ENCODE data around the gene PHKB. TPM values are rescaled to one million over a fixed set of nuclear protein-coding genes. Genes with fewer than 3 reads are reported as not detected.

Gene PHKB
- total and polyA plus RNA-seq, 2 of the 8 experiments (the other 6 are each of a cell fraction or from before 2014, with no cell fraction given) = 18.6 to 38.3 TPM

DNA sequence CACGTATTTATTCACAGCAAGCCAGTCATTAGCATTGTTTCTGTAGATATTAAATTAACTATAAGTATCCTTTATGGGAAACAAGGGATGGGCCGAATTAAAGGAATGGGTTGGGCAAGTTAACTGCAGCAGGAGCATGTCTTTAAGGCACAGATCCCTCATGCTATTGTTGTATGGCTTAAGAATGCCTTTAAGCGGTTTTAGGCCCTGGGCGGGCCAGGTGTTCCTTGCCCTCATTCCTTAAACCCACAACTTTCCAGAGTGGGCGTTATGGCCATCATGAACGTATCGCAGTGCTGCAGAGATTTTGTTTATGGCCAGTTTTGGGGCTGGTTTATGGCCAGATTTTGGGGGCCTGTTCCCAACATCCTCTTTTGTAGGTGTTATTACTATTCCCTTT, 9.1 kb downstream of the PHKB start:
- no peaks in the 10 kb centered on the region; a peak in 1 of 7 replicates for H3K4me1 ChIP-seq (replicated peaks in 1 of 4; ENCODE audit: control insufficient read depth in 3 of 4, insufficient read depth in 4 of 4, low read length in 3 of 4)
- H3K4me2 ChIP-seq (ENCODE audit: insufficient read depth in 1 of 2, low read depth in 2 of 2, low read length in 2 of 2) = no peak overlapping the region
- H3K4me3 ChIP-seq (ENCODE audit: extremely low read depth in 1 of 4, insufficient read depth in 2 of 4, low read depth in 3 of 4, low read length in 4 of 4) = no peak overlapping the region
- no peak overlapping the region for H3K9ac ChIP-seq (replicated peaks in 1 of 4; ENCODE audit: extremely low read depth in 1 of 4, low read depth in 3 of 4, low read length in 3 of 4)
- H2BK5ac ChIP-seq (ENCODE audit: low read depth, low read length) = no peak overlapping the region
- no peaks in the 10 kb centered on the region for H4K20me1 ChIP-seq (replicated peaks in 1 of 2; ENCODE audit: control insufficient read depth in 1 of 2, insufficient read depth in 2 of 2, low read length in 2 of 2)
- no peaks in the 10 kb centered on the region for H3K9me3 ChIP-seq (ENCODE audit: insufficient read depth in 2 of 2, low read depth in 1 of 2, low read length in 1 of 2)
- H3K27me3 ChIP-seq (replicated peaks in 1 of 4; ENCODE audit: control insufficient read depth in 3 of 4, extremely low read depth in 1 of 4, insufficient read depth in 3 of 4, low read length in 3 of 4) = no peaks in the 10 kb centered on the region
- H2AFZ ChIP-seq (ENCODE audit: low read length) = no peak overlapping the region
- H3K14ac ChIP-seq (ENCODE audit: insufficient read length) = no peak overlapping the region
- H3K4ac ChIP-seq (replicated peaks; ENCODE audit: insufficient read length, low read depth, low read length) = no peak overlapping the region
- H2AK5ac ChIP-seq (ENCODE audit: low read depth, low read length) = no peak overlapping the region
- no peak overlapping the region for H4K8ac ChIP-seq (ENCODE audit: extremely low read depth, insufficient read depth, low read length)
- H3K23ac ChIP-seq (ENCODE audit: insufficient read length) = no peak overlapping the region
- H3K36me3 ChIP-seq (ENCODE audit: control insufficient read depth in 2 of 4, insufficient read depth in 4 of 4, low read length in 3 of 4) = no peaks in the 10 kb centered on the region; a peak in 1 of 8 replicates
- no peak overlapping the region for H4K5ac ChIP-seq (ENCODE audit: insufficient read length, low read depth, low read length)
- DNase-seq (ENCODE audit: low read depth in 1 of 2, low spot score in 2 of 2) (no peak), FAIRE-seq (no peak)
- H3K56ac ChIP-seq (replicated peaks; ENCODE audit: insufficient read length, low read depth, low read length) = no peak overlapping the region
- H3K79me1 ChIP-seq (ENCODE audit: low read depth, low read length) = no peaks in the 10 kb centered on the region
- no peak overlapping the region for H3K18ac ChIP-seq (ENCODE audit: extremely low read depth, low read length)
- no peak overlapping the region for H2BK12ac ChIP-seq (ENCODE audit: low read depth, low read length)
- no peak overlapping the region for H4K91ac ChIP-seq (replicated peaks; ENCODE audit: insufficient read length, low read length)
- CTCF ChIA-PET (ENCODE audit: partially characterized antibody) = no interaction called here
- no peaks in the 10 kb centered on the region; the same call in 1 of the 2 replicates for H3K23me2 ChIP-seq (ENCODE audit: low read depth, low read length)
- no peak overlapping the region for H2BK20ac ChIP-seq (ENCODE audit: low read length)
- 98% methylated on average over 7 of the region's 7 CpGs; no CpG with 5 or more reads in 1 of the 2 experiments for WGBS, 2 experiments (ENCODE audit: extremely low coverage in 1 of 2, insufficient coverage in 1 of 2, insufficient read length in 1 of 2, insufficient replicate concordance in 2 of 2, low coverage in 1 of 2, low lambda C conversion rate in 2 of 2, missing lambda C conversion rate in 1 of 2)
- no peak overlapping the region for H3K27ac ChIP-seq (ENCODE audit: low read depth, low read length)
- H2BK15ac ChIP-seq (ENCODE audit: low read length) = no peak overlapping the region
- no peak overlapping the region for H2BK120ac ChIP-seq (replicated peaks; ENCODE audit: low read depth, low read length)
- H3K79me2 ChIP-seq (ENCODE audit: control insufficient read depth in 1 of 2, insufficient read depth in 2 of 2, low read length in 2 of 2) = peaks cover 0 to 6% of the 10 kb centered on the region in 2 experiments; a peak in 1 of 4 replicates
- POLR2A ChIA-PET (ENCODE audit: partially characterized antibody) = interaction anchor here (0.6 to 1.2 kb wide), 2 partner anchors 9 to 517 kb away, joined by 3 read pairs; partner anchors contain the start of genes ITFG1 and PHKB
- no peak for TF ChIP-seq JUND (IDR thresholded peaks at IDR 0.05; ENCODE audit: low read length)
- TF ChIP-seq SIRT6 (IDR thresholded peaks at IDR 0.05; ENCODE audit: low read length) = no peak
- no peak for TF ChIP-seq HDAC2 (IDR thresholded peaks at IDR 0.05; ENCODE audit: borderline replicate concordance in 1 of 2, low read depth in 2 of 2, low read length in 2 of 2)
- no peak for TF ChIP-seq JUN (IDR thresholded peaks at IDR 0.05; ENCODE audit: low read depth, low read length)
- TF ChIP-seq NRF1 (IDR thresholded peaks at IDR 0.05; ENCODE audit: low read depth, low read length) = no peak
- no peak for TF ChIP-seq GTF2F1 (IDR thresholded peaks at IDR 0.05; ENCODE audit: borderline replicate concordance, low read depth, low read length)
- no peak for TF ChIP-seq YY1 (IDR thresholded peaks at IDR 0.05; ENCODE audit: low read depth, low read length)
- TF ChIP-seq NANOG (IDR thresholded peaks at IDR 0.05; ENCODE audit: insufficient read depth, low read depth, low read length, poor library complexity, severe bottlenecking) = no peak
- no peak for TF ChIP-seq TAF7 (optimal IDR thresholded peaks at IDR 0.05; ENCODE audit: borderline replicate concordance, low read depth, low read length)
- no peak for TF ChIP-seq SIX5 (IDR thresholded peaks at IDR 0.05; ENCODE audit: low read depth, low read length)
- no peak for TF ChIP-seq SUZ12 (IDR thresholded peaks at IDR 0.05; ENCODE audit: low read length)
- no peak for TF ChIP-seq SP2 (IDR thresholded peaks at IDR 0.05; ENCODE audit: low read length)
- TF ChIP-seq RNF2 (IDR thresholded peaks at IDR 0.05; ENCODE audit: borderline replicate concordance, low read depth, low read length, missing control alignments, poor library complexity, severe bottlenecking) = no peak

Measured in H1 (cell line).